Hepatocyte (in vitro differentiated cells): ENCODE results near the gene DUOXA1. TPM values are rescaled to one million over a fixed set of nuclear protein-coding genes. Genes with fewer than 3 reads are reported as not detected.
A peak's percentile ranks its signal among the peaks of the same experiment; 100 is the strongest.

Experiments used
- DNase-seq: peaks from one replicate; pipeline ENCODE4 v3.0.0-alpha.2; 2016; ENCODE audit warnings: low spot score
- H2AFZ ChIP-seq: fragments of 200-600 bp; sonication (generic); 2 replicates; pipeline ENCODE4 v1.6.0; 2016; ENCODE audit warnings: antibody characterized with exemption, mild to moderate bottlenecking
- H3K27ac ChIP-seq: fragments of 200-600 bp; sonication (generic); 2 replicates; pipeline ENCODE4 v1.5.1; 2016; ENCODE audit warnings: mild to moderate bottlenecking
- H3K27me3 ChIP-seq: fragments of 200-600 bp; sonication (generic); 2 replicates; pipeline ENCODE4 v1.6.1; 2016
- H3K36me3 ChIP-seq: fragments of 200-600 bp; sonication (generic); replicated peaks from 2 replicates; pipeline ENCODE4 v1.5.1; 2016; ENCODE audit warnings: low read depth; ENCODE audit not compliant: insufficient read depth
- H3K4me1 ChIP-seq: fragments of 200-600 bp; sonication (generic); 2 replicates; pipeline ENCODE4 v1.5.1; 2016; ENCODE audit warnings: mild to moderate bottlenecking, moderate library complexity; ENCODE audit not compliant: insufficient read depth
- H3K4me2 ChIP-seq: fragments of 200-600 bp; sonication (generic); 2 replicates; pipeline ENCODE4 v1.6.0; 2016
- H3K4me3 ChIP-seq: fragments of 200-600 bp; sonication (generic); 2 replicates; pipeline ENCODE4 v1.5.1; 2016; ENCODE audit warnings: mild to moderate bottlenecking
- H3K79me2 ChIP-seq: fragments of 200-600 bp; sonication (generic); 2 replicates; pipeline ENCODE4 v1.6.0; 2017; ENCODE audit warnings: mild to moderate bottlenecking
- H3K9me2 ChIP-seq: fragments of 200-600 bp; sonication (generic); replicated peaks from 2 replicates; pipeline ENCODE4 v1.6.0; 2017; ENCODE audit warnings: mild to moderate bottlenecking; ENCODE audit not compliant: insufficient read depth
- H3K9me3 ChIP-seq: fragments of 200-600 bp; sonication (generic); 2 replicates; pipeline ENCODE4 v1.5.1; 2016; ENCODE audit warnings: low read depth, mild to moderate bottlenecking
- H4K20me1 ChIP-seq: fragments of 200-600 bp; sonication (generic); 2 replicates; pipeline ENCODE4 v1.6.0; 2016; ENCODE audit warnings: mild to moderate bottlenecking; ENCODE audit not compliant: insufficient read depth, poor library complexity, severe bottlenecking
- EZH2 ChIP-seq: fragments of 200-600 bp; sonication (generic); IDR thresholded peaks from 2 replicates; pipeline ENCODE4 v1.6.1; 2016; ENCODE audit warnings: antibody characterized with exemption, mild to moderate bottlenecking, borderline replicate concordance
- EZH2phosphoT487 ChIP-seq: fragments of 200-600 bp; sonication (generic); IDR thresholded peaks from one replicate; pipeline ENCODE4 v1.6.1; 2018; ENCODE audit warnings: antibody characterized with exemption, mild to moderate bottlenecking, low read depth, moderate library complexity; ENCODE audit not compliant: unreplicated experiment, severe bottlenecking
- whole genome bisulfite sequencing: methylation state at CpG from one replicate; pipeline ENCODE4 v1.1.6; 2016; ENCODE audit warnings: low lambda C conversion rate; ENCODE audit errors: missing lambda C conversion rate; 5-methylcytosine and 5-hydroxymethylcytosine counted together
- polyA plus RNA-seq: library from polyadenylated mRNA; unstranded; fragments of >200 nt; fragmentation: Nextera tagmentation; extraction: Ambion mirVana; gene quantifications from 2 replicates; pipeline ENCODE4 v1.2.1, GENCODE V29; 2016
- total RNA-seq: library from RNA; depleted of rRNA; stranded (reverse); fragments of >200 nt; gene quantifications from 2 replicates; pipeline ENCODE4 v1.2.3, GENCODE V29; 2014
- TF ChIP-seq, protein P1 (sequence below): fragments of 200-600 bp; sonication (generic); IDR thresholded peaks from 2 replicates; pipeline ENCODE4 v1.5.1; 2016; ENCODE audit warnings: antibody characterized with exemption, mild to moderate bottlenecking; ENCODE audit not compliant: poor library complexity

Gene DUOXA1
- total and polyA plus RNA-seq, 2 experiments from 2014 or later, result 10.9 to 15.2 TPM

- Histone ChIP-seq H3K36me3 (no peaks in the 10 kb centered on the region), H2AFZ (no peak overlapping the region), H3K79me2 (no peaks in the 10 kb centered on the region), H3K4me1 (peaks cover 20% of the 10 kb centered on the region), H4K20me1 (no peaks in the 10 kb centered on the region), H3K4me3 (no peak overlapping the region), H3K4me2 (no peak overlapping the region), H3K27me3 (peaks cover 49% of the 10 kb centered on the region), H3K27ac (no peak overlapping the region), H3K9me2 (no peaks in the 10 kb centered on the region), H3K9me3 (no peaks in the 10 kb centered on the region)
- DNase-seq, result no peak
- 83% methylated on average over 3 of the region's 3 CpGs for WGBS
- TF ChIP-seq, protein P1, sequence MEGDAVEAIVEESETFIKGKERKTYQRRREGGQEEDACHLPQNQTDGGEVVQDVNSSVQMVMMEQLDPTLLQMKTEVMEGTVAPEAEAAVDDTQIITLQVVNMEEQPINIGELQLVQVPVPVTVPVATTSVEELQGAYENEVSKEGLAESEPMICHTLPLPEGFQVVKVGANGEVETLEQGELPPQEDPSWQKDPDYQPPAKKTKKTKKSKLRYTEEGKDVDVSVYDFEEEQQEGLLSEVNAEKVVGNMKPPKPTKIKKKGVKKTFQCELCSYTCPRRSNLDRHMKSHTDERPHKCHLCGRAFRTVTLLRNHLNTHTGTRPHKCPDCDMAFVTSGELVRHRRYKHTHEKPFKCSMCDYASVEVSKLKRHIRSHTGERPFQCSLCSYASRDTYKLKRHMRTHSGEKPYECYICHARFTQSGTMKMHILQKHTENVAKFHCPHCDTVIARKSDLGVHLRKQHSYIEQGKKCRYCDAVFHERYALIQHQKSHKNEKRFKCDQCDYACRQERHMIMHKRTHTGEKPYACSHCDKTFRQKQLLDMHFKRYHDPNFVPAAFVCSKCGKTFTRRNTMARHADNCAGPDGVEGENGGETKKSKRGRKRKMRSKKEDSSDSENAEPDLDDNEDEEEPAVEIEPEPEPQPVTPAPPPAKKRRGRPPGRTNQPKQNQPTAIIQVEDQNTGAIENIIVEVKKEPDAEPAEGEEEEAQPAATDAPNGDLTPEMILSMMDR, result no peak
- TF ChIP-seq EZH2 (no peak), EZH2phosphoT487 (no peak)
Observed at GRCh38 chr15:45132844-45133560, 3.3 kb upstream of the DUOXA1 start.

DNA sequence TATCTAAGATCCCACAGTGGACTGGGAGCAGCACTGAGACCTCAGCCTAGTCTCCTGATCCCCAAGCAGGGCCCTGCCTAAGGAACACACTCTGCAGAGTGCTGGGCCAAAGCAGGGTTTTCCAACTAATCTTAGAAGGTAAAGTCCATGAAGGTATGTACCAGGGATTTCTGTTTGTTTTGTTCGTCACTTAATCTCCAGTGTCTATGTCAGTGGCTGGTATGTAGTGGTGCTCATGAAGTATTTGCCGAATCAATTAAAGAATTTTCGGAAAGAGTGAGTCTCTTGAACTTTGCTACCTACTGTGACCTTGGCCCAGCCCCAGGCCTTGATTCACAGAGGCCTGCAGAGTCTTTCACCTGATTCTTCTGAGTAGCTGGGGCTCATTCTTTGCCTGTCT is 1.8 kb upstream of the DUOXA1 start:
- H4K20me1 ChIP-seq, result no peaks in the 10 kb centered on the region
- H2AFZ ChIP-seq, result no peak overlapping the region
- no peaks in the 10 kb centered on the region for H3K36me3 ChIP-seq
- H3K27ac ChIP-seq, result peak overlapping the region; percentile 18
- WGBS, result 93% methylated on average over 3 of the region's 3 CpGs
- H3K4me3 ChIP-seq, result no peak overlapping the region
- DNase-seq, result no peak
- peaks cover 55% of the 10 kb centered on the region for H3K27me3 ChIP-seq
- H3K4me1 ChIP-seq, result peaks cover 20% of the 10 kb centered on the region
- no peaks in the 10 kb centered on the region for H3K9me2 ChIP-seq
- H3K4me2 ChIP-seq, result no peak overlapping the region
- no peaks in the 10 kb centered on the region for H3K79me2 ChIP-seq
- no peak for TF ChIP-seq EZH2
- H3K9me3 ChIP-seq, result no peaks in the 10 kb centered on the region

GRCh38 chr15:45130291-45131000 is 767 bp upstream of the DUOXA1 start:
- TF ChIP-seq, protein P1, result no peak
- TF ChIP-seq EZH2 (no peak), EZH2phosphoT487 (no peak)
- no peaks in the 10 kb centered on the region for H3K9me2 ChIP-seq
- H3K9me3 ChIP-seq, result no peaks in the 10 kb centered on the region
- peaks cover 20% of the 10 kb centered on the region for H3K4me1 ChIP-seq
- no peaks in the 10 kb centered on the region for H4K20me1 ChIP-seq
- peak overlapping the region; percentile 87 for H3K4me2 ChIP-seq
- no peak overlapping the region for H3K4me3 ChIP-seq
- no peaks in the 10 kb centered on the region for H3K36me3 ChIP-seq
- no peak overlapping the region for H3K27ac ChIP-seq
- H3K79me2 ChIP-seq, result no peaks in the 10 kb centered on the region
- WGBS, result 88% methylated on average over 7 of the region's 7 CpGs
- H3K27me3 ChIP-seq, result peaks cover 57% of the 10 kb centered on the region
- DNase-seq, result no peak
- peak overlapping the region; percentile 81 for H2AFZ ChIP-seq

DNA sequence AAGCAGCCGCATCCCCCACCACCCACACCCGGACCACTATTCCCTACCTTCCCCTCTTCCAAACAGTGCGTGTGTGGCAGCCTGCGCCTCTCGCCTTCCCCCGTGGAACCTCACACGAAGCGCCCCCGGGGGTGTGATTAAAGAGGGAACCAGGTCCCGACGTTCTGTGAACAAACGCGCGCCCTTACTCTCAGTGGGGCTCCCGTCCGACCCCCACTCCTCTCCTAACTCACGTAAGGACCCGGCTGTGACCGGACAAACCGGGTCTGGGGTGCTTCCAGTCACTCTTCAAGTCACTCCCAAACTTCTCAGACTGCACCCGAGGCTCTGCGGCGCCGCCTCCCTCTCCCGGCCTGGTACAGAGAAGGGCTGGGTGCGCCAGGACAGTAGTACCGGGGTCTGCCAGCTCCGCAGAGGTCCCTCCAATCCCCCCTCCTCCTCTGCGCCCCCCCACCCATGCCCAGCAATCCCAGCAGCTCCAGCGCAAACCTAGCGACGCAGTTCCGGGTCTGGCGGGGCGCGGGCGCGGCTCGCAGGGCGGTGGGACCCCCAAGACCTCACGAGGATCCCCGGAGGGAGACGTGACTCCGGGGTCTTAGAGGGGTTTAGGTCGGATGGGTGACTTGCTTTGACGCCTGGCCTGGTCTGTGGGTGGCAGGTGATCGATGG is 574 bp downstream of the DUOXA1 start:
- WGBS, result 9% methylated on average over 27 of the region's 47 CpGs
- Histone ChIP-seq H3K4me3 (peak overlapping the region; percentile 23), H3K36me3 (no peaks in the 10 kb centered on the region), H3K79me2 (no peaks in the 10 kb centered on the region), H3K27me3 (peaks cover 61% of the 10 kb centered on the region), H3K9me2 (no peaks in the 10 kb centered on the region), H3K4me1 (peaks cover 17% of the 10 kb centered on the region), H3K4me2 (peak overlapping the region; percentile 87), H2AFZ (peak overlapping the region; percentile 81), H3K9me3 (no peaks in the 10 kb centered on the region), H4K20me1 (no peaks in the 10 kb centered on the region), H3K27ac (no peak overlapping the region)
- TF ChIP-seq EZH2phosphoT487 (no peak), EZH2 (peak; percentile 51)
- DNase-seq, result no peak
